ENCODE measurements around the gene ATG2A.

Gene ATG2A

DNA sequence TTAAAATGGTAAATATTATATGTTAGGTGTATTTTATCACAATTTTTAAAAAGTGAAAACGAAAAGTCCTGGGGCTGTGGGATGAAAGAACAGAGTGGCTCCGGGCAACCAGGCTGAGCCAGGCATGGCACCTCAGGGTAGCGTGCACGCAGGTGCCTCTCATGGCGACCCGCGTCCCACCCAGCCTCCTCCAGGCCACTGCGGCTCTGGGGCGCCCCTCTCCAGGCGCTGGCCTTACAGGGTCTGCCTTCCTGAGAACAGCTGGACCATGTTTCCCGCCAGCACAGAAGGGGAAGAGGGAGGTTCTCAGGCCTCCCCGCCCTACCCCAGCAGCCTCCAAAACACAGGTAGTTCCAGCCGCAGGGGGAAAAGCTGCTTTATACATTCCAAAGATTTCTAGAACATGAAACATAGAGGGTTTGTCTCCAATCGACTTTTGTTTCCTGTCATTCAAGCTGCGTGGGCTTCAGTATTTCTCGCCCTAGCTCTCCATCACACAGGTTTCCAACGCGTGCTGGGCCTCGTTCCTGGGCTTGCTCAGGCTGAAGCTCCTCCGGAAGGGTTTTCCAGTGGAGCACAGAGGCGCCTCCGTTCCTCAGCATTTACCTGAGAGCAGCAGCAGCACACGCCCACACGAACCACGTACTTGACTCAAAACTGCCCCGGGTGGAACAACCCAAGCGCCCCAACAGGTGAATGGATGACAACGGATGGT lies 49.1 kb downstream of the ATG2A start:
- DNase-seq, result no peak

DNA sequence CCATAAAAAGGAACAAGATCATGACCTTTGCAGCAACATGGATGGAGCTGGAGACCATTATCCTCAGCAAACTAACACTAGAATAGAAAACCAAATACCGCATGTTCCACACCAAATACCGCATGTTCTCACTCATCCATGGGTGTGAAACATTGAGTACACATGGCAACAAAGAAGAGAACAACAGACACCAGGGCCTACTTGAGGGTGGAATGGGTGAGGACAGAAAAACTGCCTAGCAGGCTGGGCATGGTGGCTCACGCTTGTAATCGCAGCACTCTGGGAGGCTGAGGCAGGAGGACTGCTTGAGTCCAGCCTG lies 50.9 kb downstream of the ATG2A start:
- no peak for DNase-seq

DNA sequence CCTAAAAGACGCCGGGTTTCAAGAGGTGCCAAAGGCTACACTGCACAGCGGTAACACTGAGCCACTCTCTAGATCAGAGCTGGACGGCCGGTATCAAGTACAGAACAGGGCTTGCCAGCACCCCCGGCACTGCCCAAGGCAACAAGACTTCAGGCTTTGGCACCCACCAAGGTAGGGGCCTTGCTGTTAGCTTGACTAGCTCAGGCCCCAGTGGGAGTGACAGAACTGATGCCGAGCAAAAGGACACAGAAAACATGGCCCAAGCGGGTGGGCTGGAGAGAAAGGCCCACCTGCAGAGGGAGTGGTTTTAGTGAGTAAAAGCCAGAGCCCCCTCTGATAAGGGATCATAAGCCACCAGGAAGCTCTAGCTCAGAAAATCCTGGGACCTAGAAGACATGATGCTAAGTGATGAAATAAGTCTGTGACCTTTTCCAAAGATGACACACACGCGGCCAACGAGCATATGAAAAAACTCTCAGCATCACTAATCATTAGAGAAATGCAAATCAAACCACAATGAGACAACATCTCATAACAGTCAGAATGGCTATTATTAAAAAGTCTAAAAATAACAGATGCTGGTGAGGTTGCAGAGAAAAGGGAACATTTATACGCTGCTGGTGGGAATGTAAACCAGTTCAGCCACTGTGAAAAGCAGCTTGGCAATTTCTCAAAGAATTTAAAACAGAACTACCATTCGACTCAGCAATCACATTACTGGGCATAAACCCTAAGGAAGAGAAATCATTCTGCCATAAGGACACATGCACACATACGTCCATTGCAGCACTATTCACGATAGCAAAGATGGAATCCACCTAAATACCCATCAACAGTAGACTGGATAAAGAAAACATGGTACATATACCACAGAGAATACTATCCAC lies 51.5 kb downstream of the ATG2A start:
- DNase-seq, result no peak

DNA sequence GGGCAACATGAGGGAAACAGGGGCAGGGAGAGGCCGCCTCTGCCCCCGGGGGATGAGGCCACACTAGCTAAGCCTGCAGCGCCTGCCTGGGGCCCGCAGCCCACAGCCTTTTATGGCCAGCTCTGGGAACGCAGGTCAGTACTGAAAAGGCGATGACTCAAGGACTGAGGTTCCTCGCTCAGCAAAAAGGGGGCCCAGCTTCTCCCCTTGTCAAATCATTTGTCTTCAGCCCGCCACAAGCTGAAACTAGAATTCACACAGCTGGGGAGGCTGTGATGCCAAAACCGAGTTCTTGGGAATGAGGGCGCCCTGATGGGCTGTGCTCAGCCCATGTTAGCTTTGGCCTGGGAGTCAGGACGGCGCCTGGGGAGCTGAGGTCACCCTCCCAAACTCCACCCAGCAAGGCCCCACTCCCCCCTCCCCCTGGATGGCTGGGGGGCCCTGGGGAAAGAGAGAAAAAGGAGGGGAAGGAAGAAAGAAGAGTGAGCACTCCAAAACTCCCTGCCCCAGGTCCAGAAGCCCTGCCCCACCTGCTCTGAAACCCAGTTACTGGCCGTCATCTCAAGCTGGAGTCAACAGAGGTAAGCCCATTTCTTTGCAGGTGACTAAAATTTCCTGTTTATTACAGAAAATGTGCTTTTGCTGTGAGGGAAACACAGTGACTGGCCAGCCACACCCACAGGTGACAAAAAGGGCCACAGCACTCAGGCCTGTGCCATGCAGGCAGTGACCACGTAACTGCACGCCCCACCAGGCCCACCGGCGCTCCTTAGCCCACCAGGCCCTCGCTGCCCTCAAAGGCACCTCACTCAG lies 52.3 kb downstream of the ATG2A start:
- peak in 1 of 2 experiments; percentile 54 for DNase-seq

DNA sequence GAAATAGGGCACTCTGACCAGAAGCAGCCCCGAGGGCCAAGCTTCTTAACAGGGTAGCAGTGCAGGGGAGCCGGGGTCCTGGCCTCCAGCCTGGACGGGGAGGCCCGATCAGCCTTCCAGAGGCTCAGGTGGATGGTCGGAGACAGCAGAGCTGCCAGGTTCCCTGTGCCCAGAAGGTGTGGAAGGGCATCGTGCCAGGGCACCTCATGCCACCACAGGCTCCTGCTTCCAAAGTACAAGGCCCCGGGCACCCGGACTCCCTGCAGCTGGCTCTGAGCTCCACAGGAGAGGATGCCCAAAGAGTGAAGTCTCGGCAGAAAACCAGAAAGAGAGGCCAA lies 52.9 kb downstream of the ATG2A start:
- peak in 1 of 2 experiments; percentile 54 for DNase-seq

DNA sequence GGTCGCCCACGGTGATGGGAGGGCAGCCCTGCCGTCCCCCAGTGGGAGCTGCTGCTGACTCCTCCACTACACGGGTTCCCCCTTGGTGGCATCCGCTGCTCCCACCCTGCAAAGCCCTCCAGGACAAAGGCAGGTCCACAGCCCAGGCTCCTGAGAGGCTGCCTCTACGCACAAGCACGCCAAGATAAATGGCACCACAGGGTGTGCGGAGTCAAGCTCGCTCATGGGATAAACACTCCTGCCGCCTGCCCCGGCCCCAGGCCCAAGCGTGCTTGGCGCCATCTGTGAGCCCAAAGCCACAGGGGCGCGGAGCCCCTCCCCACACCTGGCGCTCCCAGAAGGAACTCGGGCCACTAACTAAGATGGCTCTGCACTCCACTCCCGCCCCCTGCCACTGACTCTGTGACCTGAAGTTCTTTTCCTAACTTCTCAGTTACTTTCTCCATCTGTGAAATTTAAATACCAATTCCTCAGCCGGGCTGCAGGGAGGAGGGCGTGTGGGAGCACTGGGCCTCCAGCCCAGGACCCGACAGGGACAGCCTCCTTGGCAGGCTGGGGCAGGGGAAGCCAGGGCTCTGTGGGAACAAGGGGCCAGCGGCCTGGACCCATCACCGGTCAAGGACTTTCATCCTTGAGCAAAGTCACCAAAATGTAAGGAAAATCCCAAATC lies 53.5 kb downstream of the ATG2A start:
- peak; percentile 65 to 74 for DNase-seq

DNA sequence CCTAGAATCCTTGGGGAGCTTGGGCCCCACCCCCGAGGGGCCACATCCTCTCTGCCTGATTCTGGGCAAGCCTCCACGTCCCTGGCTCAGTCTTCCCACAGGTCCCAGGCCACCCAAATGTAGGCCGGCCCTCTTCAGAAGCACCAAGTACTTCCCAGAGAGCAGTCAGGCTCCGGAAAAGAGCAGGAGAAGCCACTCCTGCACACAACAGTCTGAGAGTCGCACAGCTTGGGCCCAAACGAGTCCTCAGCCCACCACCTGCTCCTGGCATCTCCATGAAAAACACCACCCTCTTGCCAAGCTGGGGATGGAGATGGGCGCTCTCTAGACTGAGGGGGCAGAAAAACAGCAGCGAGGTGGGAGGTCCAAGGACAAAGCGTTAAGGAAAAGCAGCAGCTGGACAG lies 54.0 kb downstream of the ATG2A start:
- DNase-seq, result peak; percentile 45 to 63

DNA sequence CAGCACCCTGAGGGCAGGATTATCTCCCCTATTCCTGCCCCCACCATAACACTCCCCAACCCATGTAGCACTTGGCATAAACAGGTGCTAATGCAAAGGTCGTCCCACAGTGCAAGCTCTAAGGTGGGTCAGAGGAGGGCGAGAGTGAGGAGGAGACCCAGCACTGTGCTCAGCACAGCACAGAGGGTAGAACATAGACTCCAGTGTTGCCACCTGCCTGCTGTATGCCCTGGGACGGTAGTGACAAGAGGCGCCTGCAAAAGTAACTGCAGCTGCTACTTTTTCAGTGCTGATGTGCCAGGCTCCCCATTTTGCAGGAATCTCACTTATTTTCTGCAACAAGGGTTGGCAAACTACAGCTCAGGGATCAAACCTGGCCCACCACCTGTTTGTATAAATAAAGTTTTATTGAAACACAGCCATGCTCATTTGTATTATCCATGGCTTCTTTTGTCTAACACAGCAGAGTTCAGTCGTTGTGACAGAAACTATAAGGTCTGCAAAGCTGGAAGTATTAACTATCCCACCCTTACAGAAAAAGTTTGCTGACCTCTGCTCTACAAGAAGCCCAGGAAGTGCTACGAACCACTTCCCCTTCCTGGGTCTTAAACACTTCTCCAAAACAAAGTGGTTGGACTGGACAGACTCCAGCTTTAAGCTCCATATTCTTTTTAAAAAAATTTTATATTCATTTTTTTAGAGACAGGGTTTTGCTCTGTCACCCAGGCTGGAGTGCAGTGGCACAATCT lies 55.6 kb downstream of the ATG2A start:
- DNase-seq, result no peak

DNA sequence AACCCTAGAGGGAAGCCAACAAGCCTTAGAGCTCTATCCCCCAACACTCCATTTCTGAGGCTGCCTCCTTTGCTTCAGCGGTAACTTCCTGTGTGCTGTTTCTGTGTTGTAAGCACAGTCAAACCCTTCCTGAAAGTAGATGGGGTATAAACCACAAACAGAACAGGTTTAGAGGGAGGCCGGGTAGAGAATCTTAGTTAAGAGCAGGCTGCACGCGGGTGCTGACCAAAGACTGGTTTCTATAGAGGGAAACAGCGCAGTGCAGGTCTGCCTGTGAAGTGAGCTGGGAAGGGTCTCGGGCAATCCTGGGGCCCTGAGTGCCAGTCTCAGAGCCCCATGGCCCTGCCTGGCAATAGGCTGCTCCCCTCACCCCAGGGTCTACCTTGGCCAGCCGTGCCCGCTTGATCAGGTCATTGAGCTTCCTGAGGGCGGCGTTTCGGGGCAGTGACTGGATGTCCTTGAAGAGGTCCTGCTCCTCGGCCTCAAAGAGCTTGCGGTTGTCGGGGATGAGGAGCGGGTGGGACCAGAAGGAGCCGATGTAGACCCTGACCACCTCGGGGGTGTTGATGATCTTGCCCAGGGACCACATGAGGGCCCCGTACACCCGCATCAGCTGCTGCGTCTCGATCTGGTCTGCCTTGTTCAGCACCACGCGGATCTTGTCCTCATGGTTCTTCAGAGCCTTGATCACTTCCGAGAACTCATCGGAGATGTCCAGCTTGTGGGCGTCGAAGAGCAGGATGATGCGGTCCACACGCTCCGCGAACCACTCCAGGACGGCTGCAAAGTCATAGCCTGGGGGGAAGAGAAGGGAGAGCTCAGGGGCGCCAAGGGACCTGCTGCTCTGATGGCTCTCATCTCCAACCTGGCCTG lies 57.2 kb downstream of the ATG2A start:
- no peak for DNase-seq

DNA sequence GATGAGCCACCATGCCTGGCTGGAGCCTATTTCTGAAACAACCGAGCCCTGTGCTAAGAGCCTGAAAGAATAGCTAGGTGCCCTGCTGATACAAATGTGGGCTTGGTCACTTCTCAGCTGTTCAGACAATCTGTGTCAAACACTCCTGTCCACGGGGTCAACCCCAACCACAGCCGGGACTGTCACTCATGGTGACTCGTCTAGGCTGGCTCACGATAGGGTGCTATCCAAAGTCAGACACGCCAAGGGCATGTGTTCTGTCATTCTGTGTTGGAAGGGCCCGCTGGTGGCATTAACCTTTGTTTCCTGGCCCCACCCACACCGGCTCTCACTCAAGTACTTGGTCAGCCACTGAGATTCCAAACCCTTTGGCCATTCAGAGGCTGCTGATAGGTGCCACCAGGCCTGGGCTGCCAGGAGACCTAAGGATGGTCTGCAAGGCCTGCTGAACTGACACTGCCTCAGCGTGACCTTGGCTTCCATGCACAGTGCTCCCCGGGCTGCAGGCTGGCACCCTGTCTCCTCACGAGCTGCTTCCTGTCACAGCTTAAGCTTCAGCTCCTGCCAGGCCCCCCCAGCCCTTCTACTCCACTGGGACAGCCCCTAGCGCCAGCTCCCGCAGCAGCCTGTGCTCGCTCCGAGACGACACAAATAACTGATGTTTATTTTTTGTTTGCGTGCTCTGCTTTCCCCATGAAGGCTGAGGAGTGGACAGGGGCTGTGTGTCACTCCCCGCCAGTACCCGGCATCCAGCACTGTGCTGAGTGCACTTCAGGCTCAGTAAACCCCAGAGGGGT lies 58.3 kb downstream of the ATG2A start:
- no peak for DNase-seq

DNA sequence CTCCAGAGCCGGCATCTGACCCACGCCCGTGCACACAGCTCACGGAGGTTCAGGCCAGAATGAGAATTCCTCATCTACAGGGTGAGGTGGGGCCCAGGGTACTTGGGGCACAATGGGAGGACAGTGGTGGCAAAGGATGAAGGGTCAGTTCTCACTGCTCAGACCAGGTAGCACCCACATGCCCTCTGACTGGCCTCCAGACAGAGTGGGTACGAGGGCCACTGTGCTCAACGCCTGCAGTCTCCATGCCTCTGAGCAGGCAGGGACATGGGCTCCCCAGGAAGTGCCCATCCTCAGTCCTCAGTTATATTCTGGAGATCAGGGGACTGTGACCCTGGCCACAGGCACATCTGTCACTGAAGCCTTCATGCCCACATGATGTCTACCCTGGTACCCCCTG lies 59.5 kb downstream of the ATG2A start:
- DNase-seq, result no peak

DNA sequence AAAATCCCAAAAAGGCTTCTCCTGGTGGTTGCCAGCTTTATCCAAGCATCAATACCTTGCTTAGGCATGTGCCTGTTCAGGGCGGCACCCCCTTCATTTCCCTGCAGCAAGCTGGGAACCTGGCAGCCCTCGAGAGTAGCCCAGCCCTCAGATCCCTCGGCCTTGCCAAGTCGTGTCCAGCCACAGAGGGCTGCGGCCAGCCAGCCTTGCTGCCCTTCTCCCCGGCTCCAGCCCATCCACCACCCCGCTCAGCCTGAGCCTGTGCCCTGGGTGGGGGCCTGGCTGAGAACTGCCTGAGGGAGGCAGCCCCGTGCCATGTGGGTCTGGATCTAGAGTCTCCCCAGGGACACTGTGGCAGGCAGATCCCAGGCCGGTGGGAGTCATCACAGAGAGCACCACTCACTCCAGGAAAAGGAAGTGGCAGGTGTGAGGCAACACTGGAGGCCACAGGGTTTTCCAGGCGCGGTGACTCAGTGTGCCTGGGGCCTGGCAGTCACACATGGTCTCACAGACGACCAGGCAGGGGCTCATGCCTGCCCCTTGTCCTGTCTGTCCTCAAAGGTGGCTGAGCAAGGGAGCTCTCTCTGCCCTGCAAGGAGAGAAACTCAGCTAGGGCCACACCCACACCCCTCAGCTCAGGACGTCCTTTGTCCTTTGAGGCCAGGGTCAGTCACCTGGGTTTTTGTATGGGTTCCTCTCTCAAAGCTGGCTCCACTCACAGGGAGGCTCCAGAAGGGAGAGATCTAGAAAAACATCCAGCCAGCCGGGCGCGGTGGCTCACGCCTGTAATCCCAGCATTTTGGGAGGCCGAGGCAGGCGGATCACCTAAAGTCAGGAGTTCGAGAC lies 60.4 kb downstream of the ATG2A start:
- no peak for DNase-seq

DNA sequence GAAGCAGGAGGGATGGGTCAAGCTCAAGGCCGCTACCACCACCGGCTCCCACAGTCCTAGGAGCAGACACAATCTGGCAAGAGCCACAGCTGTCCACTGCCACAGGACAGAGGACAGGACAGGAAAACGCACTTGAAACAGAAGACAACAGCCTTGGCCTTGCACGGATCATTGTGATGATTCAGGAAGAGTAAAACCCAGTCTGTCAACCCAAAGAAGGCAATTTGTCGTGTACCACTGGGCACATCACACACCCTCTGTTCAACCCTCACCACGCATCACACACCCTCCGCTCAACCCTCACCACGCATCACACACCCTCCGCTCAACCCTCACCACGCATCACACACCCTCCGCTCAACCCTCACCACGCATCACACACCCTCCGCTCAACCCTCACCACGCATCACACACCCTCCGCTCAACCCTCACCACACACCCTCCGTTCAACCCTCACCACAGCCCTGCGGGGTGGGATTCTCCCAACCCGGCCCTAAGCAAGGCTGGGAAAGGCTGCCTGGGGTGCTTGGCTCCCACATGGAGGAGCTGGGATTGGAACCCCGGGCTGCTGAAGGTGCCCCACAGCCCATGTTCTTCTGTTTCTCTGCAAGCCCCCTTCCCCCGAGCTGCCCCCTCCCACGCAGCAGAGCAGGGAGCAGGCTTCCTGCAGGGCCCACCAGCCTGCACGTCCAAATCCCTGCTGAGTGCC lies 61.3 kb downstream of the ATG2A start:
- no peak for DNase-seq

DNA sequence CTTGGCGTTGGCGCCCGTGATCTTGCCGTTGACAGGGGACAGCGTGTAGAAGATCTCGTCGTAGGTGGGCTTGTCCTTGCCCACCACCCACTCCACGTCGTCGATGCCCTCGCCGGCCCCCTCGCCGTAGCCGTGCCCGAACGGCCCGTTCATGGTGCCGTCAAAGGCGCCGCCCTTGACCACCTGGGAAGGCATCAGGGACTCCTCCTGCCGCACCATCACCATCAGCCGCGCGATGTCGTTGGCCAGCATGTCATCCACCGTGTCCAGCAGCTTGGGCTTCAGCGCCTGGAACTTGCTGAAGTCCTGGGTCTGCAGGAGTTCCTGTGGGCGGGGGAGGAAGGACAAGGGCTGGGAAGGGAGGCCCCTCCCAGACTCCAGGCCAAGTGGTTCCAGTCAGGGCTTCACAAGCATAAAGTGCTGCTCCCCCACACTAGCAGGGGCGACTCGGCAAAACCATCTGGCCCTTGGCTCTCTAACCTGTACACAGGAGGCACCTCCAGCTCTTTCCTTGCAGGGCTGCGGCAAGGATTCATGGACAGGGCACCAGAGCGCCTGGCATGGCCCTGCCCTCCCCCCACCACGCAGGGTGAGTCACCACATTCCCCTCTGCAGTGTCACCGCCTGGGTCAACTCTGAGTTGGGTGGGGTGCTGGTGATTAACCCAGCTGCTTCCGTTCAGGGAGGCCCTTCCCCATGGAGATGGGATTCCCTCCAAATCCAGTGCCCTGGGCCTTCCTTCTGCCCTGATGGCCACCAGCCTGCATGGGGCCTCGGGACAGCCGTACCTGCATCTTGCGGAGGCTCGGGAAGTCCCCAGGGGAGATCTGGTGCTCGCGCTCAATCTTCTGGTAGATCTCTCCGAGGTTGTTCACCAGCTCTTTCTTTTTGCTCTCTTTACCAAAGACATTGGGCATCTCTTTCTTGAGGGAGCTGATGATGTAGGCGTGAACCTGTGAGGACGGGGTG lies 62.2 kb downstream of the ATG2A start:
- peak in 1 of 2 experiments; percentile 54 for DNase-seq

DNA sequence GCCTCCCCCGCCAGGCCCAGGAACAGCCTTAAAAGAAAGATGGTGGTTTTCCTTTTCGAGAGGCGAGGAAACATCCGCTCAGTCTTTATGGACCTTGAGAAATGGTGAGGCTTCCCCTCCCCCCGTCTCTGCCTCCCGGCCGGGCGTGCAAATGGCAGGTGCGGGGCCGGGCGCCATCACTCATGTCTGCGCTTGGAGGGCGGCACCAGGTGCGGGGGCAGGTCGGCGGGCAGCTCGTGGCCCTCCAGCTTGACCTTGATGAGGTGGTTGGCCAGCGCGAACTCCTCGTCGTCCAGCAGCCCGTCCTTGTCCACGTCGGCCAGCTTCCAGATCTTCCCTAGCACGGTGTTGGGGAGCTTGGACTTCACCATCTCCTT lies 62.9 kb downstream of the ATG2A start:
- no peak for DNase-seq

DNA sequence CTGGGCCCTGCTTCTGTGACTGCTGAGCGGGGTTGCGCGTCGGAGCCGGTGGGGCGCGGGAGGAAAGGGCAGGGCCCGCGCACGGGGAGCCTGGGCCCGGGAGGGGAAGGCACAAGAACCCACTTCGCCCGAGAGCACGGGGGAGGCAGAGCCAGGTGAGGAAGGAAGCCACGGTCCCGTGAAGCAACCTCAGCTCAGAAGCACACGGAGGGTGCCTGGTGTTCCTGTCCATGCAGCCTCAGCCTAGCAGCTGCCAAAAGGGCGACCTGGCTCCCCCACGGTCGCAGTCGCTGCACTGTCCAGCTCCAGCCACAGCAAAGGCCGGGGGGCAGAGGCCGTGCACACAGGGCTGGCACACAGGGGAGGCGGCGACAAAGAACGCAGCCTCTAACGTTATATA lies 63.3 kb downstream of the ATG2A start:
- DNase-seq, result no peak

DNA sequence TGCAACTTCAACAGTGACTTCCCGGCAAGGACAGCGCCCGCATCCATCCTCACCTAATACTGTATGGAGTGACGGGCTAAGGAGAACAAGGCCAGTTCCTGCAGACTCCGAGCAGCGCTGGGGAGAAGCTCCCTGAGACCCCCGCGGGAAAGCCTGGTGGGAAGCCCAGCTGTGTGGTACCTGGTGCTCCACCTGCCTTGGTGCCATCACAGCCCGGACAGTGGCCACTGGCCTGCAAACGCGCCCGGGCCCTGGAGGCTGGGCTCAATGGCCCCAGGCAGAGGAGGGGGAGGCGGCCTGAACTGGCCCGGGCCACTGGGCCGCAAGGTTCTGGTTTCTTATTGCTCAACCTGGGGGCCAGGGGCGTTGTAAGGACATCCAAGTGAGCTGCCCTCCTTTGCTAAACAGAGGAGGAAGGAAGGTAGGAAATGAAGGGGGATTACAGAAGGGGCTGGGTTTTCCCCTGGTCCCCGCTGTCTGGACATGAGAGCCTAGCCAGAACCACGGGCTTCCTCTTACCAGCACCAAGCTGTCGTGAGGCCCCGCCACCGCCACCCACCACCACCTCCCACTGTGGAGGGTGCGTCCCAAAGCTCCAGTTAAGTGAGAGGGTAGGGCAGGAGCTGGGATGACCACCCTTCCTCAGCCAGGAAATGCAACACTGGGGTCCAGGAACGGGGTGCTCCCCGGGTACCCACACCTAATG lies 64.1 kb downstream of the ATG2A start:
- DNase-seq, result no peak

Data from NCI-H446 (cell line).